HEK293 (cell line): ENCODE data around the gene RDX.

Experiments
- CTCF ChIA-PET: fragments of 350-600 bp; formaldehyde crosslinking; extraction: SDS; loops from one replicate; lab custom pipeline; 2021; ENCODE audit warnings: antibody characterized with exemption; lab: Yijun Ruan, JAX
- POLR2A ChIA-PET: fragments of 300-600 bp; formaldehyde crosslinking; extraction: SDS; loops from one replicate; lab custom pipeline; 2020; ENCODE audit warnings: antibody characterized with exemption, inconsistent platforms; lab: Yijun Ruan, JAX
- H3K27ac ChIP-seq: fragments of 200-500 bp; sonication (Bioruptor generic); 2 replicates; pipeline ENCODE4 v1.5.1; 2014; ENCODE audit warnings: low read depth, low read length, control low read depth, inconsistent platforms; ENCODE audit errors: extremely low read depth
- H3K36me3 ChIP-seq, 2 experiments: fragments of 200-500 bp in 1 of 2; sonication (Bioruptor generic) in 1 of 2; 1 replicate in 1 of 2; 2 replicates in 1 of 2; pipeline ENCODE4 v1.5.1; 2014 to 2017; ENCODE audit warnings: inconsistent platforms in 2 of 2, low read length in 2 of 2; ENCODE audit not compliant: control insufficient read depth in 2 of 2, insufficient read depth in 1 of 2
- H3K4me1 ChIP-seq: fragments of 200-500 bp; sonication (Bioruptor generic); 2 replicates; pipeline ENCODE4 v1.5.1; 2014; ENCODE audit warnings: mild to moderate bottlenecking, low read length, inconsistent platforms; ENCODE audit not compliant: control insufficient read depth, insufficient read depth
- H3K4me3 ChIP-seq: 2 replicates; pipeline ENCODE4 v1.5.1; 2011; ENCODE audit warnings: low read depth, mild to moderate bottlenecking, control low read depth, low read length, moderate library complexity
- H3K9me3 ChIP-seq: fragments of 200-500 bp; sonication (Bioruptor generic); 2 replicates; pipeline ENCODE4 v1.5.1; 2014; ENCODE audit warnings: low read depth, low read length, inconsistent platforms; ENCODE audit not compliant: control insufficient read depth, insufficient read depth
- CTCF ChIP-seq: fragments of 450-650 bp; formaldehyde crosslinking; IDR thresholded peaks from 2 replicates; pipeline ENCODE4 v1.5.1; 2016; ENCODE audit warnings: missing biosample characterization, missing genetic modification characterization
- GLIS2 ChIP-seq: fragments of 450-650 bp; formaldehyde crosslinking; IDR thresholded peaks from 2 replicates; pipeline ENCODE4 v1.5.1; 2016; ENCODE audit warnings: missing biosample characterization, missing genetic modification characterization
- MZF1 ChIP-seq: fragments of 450-650 bp; formaldehyde crosslinking; IDR thresholded peaks from 2 replicates; pipeline ENCODE4 v1.5.1; 2017; ENCODE audit warnings: missing biosample characterization, missing genetic modification characterization, borderline replicate concordance
- ZBTB1 ChIP-seq: fragments of 450-650 bp; formaldehyde crosslinking; IDR thresholded peaks from 2 replicates; pipeline ENCODE4 v1.5.1; 2016; ENCODE audit warnings: missing biosample characterization, missing genetic modification characterization
- ZBTB21 ChIP-seq: fragments of 450-650 bp; formaldehyde crosslinking; IDR thresholded peaks from 2 replicates; pipeline ENCODE4 v1.5.1; 2017; ENCODE audit warnings: missing biosample characterization, missing genetic modification characterization
- ZNF223 ChIP-seq: fragments of 450-650 bp; formaldehyde crosslinking; IDR thresholded peaks from 2 replicates; pipeline ENCODE4 v1.5.1; 2016; ENCODE audit warnings: missing biosample characterization, missing genetic modification characterization
- ZNF24 ChIP-seq: fragments of 450-650 bp; formaldehyde crosslinking; IDR thresholded peaks from 2 replicates; pipeline ENCODE4 v1.5.1; 2016; ENCODE audit warnings: missing biosample characterization, missing genetic modification characterization
- ZNF311 ChIP-seq: fragments of 450-650 bp; formaldehyde crosslinking; IDR thresholded peaks from 2 replicates; pipeline ENCODE4 v1.5.1; 2017; ENCODE audit warnings: missing biosample characterization, missing genetic modification characterization, borderline replicate concordance
- ZNF433 ChIP-seq: fragments of 450-650 bp; formaldehyde crosslinking; IDR thresholded peaks from 2 replicates; pipeline ENCODE4 v1.5.1; 2016; ENCODE audit warnings: missing biosample characterization, missing genetic modification characterization, low read depth
- ZNF548 ChIP-seq: fragments of 450-650 bp; formaldehyde crosslinking; IDR thresholded peaks from 2 replicates; pipeline ENCODE4 v1.5.1; 2016; ENCODE audit warnings: missing biosample characterization, missing genetic modification characterization
- ZNF645 ChIP-seq: fragments of 450-650 bp; formaldehyde crosslinking; IDR thresholded peaks from 2 replicates; pipeline ENCODE4; 2016; ENCODE audit warnings: missing biosample characterization, missing genetic modification characterization
- ZNF660 ChIP-seq: fragments of 450-650 bp; IDR thresholded peaks from 2 replicates; pipeline ENCODE4 v1.5.1; 2018; ENCODE audit warnings: missing biosample characterization, mild to moderate bottlenecking, missing genetic modification characterization
- ZNF692 ChIP-seq: fragments of 450-650 bp; formaldehyde crosslinking; IDR thresholded peaks from 2 replicates; pipeline ENCODE4 v1.5.1; 2016; ENCODE audit warnings: missing biosample characterization, missing genetic modification characterization
- ZNF843 ChIP-seq: fragments of 450-650 bp; formaldehyde crosslinking; IDR thresholded peaks from 2 replicates; pipeline ENCODE4 v1.5.1; 2016; ENCODE audit warnings: missing biosample characterization, missing genetic modification characterization
- ZSCAN30 ChIP-seq: fragments of 450-650 bp; IDR thresholded peaks from 2 replicates; pipeline ENCODE4 v1.5.1; 2018; ENCODE audit warnings: missing biosample characterization, mild to moderate bottlenecking, missing genetic modification characterization, moderate library complexity
- TF ChIP-seq, protein P1 (sequence below): fragments of 450-650 bp; formaldehyde crosslinking; IDR thresholded peaks from 2 replicates; pipeline ENCODE4 v1.5.1; 2016; ENCODE audit warnings: missing biosample characterization, missing genetic modification characterization
- TF ChIP-seq, protein P2 (sequence below): fragments of 450-650 bp; formaldehyde crosslinking; conservative IDR thresholded peaks from 2 replicates; pipeline ENCODE4 v1.5.1; 2016; ENCODE audit warnings: low read depth, missing biosample characterization, missing genetic modification characterization
- TF ChIP-seq, protein P3 (sequence below): fragments of 450-650 bp; formaldehyde crosslinking; conservative IDR thresholded peaks from 2 replicates; pipeline ENCODE4 v1.5.1; 2016; ENCODE audit warnings: low read depth, missing biosample characterization, missing genetic modification characterization

The RDX gene

GRCh38 chr11:110296226-110297075, at the start of gene RDX:
TSS of gene RDX (minus strand) at chr11:110296614. CDS start at chr11:110279692, 16,922 bp downstream.
- ChIA-PET CTCF (interaction anchor here (0.6 kb wide), 1 partner anchor 93 kb away, joined by 3 read pairs; no protein-coding TSS in a partner anchor), POLR2A (interaction anchor here (0.7 to 2.4 kb wide), 11 partner anchors 9 to 134 kb away, joined by 3 to 13 read pairs (median 4); no protein-coding TSS in a partner anchor)
- Histone ChIP-seq H3K36me3 (peaks cover 0 to 4% of the 10 kb centered on the region in 2 experiments; a peak in 1 of 3 replicates), H3K27ac (peak within 1 kb of the TSS; percentile 100), H3K9me3 (no peaks in the 10 kb centered on the region), H3K4me3 (peak within 1 kb of the TSS; percentile 94), H3K4me1 (peaks cover 9% of the 10 kb centered on the region)
- TF ChIP-seq ZNF645, result no peak
- TF ChIP-seq ZNF24 (tag by site-specific recombination), result no peak
- peak; percentile 76 for TF ChIP-seq ZSCAN30 (tag by site-specific recombination)
- peak; percentile 35; the same call in 1 of the 2 replicates for TF ChIP-seq CTCF (tag by site-specific recombination)
- TF ChIP-seq ZNF843 (tag by site-specific recombination), result peak; percentile 53; the same call in 1 of the 2 replicates
- TF ChIP-seq, protein P1, sequence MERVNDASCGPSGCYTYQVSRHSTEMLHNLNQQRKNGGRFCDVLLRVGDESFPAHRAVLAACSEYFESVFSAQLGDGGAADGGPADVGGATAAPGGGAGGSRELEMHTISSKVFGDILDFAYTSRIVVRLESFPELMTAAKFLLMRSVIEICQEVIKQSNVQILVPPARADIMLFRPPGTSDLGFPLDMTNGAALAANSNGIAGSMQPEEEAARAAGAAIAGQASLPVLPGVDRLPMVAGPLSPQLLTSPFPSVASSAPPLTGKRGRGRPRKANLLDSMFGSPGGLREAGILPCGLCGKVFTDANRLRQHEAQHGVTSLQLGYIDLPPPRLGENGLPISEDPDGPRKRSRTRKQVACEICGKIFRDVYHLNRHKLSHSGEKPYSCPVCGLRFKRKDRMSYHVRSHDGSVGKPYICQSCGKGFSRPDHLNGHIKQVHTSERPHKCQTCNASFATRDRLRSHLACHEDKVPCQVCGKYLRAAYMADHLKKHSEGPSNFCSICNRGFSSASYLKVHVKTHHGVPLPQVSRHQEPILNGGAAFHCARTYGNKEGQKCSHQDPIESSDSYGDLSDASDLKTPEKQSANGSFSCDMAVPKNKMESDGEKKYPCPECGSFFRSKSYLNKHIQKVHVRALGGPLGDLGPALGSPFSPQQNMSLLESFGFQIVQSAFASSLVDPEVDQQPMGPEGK (tag by site-specific recombination), result peak; percentile 89
- TF ChIP-seq MZF1 (tag by site-specific recombination), result peak; percentile 54; the same call in 1 of the 2 replicates
- TF ChIP-seq, protein P2, sequence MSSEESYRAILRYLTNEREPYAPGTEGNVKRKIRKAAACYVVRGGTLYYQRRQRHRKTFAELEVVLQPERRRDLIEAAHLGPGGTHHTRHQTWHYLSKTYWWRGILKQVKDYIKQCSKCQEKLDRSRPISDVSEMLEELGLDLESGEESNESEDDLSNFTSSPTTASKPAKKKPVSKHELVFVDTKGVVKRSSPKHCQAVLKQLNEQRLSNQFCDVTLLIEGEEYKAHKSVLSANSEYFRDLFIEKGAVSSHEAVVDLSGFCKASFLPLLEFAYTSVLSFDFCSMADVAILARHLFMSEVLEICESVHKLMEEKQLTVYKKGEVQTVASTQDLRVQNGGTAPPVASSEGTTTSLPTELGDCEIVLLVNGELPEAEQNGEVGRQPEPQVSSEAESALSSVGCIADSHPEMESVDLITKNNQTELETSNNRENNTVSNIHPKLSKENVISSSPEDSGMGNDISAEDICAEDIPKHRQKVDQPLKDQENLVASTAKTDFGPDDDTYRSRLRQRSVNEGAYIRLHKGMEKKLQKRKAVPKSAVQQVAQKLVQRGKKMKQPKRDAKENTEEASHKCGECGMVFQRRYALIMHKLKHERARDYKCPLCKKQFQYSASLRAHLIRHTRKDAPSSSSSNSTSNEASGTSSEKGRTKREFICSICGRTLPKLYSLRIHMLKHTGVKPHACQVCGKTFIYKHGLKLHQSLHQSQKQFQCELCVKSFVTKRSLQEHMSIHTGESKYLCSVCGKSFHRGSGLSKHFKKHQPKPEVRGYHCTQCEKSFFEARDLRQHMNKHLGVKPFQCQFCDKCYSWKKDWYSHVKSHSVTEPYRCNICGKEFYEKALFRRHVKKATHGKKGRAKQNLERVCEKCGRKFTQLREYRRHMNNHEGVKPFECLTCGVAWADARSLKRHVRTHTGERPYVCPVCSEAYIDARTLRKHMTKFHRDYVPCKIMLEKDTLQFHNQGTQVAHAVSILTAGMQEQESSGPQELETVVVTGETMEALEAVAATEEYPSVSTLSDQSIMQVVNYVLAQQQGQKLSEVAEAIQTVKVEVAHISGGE (tag by site-specific recombination), result peak; percentile 38; the same call in 1 of the 2 replicates
- no peak for TF ChIP-seq ZNF548
- no peak for TF ChIP-seq ZNF311
- 0 out of 2 replicates have a peak, but pooled peaks have one; percentile 6 for TF ChIP-seq ZNF660 (tag by site-specific recombination)
- no peak for TF ChIP-seq ZNF223
- TF ChIP-seq, protein P3, sequence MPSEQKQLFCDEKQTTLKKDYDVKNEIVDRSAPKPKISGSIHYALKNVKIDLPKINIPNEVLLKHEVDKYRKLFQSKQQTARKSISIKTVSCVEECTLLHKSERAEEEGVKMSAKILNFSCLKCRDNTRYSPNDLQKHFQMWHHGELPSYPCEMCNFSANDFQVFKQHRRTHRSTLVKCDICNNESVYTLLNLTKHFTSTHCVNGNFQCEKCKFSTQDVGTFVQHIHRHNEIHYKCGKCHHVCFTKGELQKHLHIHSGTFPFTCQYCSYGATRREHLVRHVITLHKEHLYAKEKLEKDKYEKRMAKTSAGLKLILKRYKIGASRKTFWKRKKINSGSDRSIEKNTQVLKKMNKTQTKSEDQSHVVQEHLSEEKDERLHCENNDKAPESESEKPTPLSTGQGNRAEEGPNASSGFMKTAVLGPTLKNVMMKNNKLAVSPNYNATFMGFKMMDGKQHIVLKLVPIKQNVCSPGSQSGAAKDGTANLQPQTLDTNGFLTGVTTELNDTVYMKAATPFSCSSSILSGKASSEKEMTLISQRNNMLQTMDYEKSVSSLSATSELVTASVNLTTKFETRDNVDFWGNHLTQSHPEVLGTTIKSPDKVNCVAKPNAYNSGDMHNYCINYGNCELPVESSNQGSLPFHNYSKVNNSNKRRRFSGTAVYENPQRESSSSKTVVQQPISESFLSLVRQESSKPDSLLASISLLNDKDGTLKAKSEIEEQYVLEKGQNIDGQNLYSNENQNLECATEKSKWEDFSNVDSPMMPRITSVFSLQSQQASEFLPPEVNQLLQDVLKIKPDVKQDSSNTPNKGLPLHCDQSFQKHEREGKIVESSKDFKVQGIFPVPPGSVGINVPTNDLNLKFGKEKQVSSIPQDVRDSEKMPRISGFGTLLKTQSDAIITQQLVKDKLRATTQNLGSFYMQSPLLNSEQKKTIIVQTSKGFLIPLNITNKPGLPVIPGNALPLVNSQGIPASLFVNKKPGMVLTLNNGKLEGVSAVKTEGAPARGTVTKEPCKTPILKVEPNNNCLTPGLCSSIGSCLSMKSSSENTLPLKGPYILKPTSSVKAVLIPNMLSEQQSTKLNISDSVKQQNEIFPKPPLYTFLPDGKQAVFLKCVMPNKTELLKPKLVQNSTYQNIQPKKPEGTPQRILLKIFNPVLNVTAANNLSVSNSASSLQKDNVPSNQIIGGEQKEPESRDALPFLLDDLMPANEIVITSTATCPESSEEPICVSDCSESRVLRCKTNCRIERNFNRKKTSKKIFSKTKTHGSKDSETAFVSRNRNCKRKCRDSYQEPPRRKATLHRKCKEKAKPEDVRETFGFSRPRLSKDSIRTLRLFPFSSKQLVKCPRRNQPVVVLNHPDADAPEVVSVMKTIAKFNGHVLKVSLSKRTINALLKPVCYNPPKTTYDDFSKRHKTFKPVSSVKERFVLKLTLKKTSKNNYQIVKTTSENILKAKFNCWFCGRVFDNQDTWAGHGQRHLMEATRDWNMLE (tag by site-specific recombination), result no peak
- TF ChIP-seq ZBTB1 (tag by site-specific recombination), result no peak
- TF ChIP-seq ZNF692, result 0 out of 2 replicates have a peak, but pooled peaks have one; percentile 41
- no peak for TF ChIP-seq ZNF433 (tag by site-specific recombination)
- peak; percentile 95 for TF ChIP-seq GLIS2
- TF ChIP-seq ZBTB21 (tag by site-specific recombination), result no peak
